Measurements from ENCODE around the gene ERMARD.

Gene ERMARD

DNA sequence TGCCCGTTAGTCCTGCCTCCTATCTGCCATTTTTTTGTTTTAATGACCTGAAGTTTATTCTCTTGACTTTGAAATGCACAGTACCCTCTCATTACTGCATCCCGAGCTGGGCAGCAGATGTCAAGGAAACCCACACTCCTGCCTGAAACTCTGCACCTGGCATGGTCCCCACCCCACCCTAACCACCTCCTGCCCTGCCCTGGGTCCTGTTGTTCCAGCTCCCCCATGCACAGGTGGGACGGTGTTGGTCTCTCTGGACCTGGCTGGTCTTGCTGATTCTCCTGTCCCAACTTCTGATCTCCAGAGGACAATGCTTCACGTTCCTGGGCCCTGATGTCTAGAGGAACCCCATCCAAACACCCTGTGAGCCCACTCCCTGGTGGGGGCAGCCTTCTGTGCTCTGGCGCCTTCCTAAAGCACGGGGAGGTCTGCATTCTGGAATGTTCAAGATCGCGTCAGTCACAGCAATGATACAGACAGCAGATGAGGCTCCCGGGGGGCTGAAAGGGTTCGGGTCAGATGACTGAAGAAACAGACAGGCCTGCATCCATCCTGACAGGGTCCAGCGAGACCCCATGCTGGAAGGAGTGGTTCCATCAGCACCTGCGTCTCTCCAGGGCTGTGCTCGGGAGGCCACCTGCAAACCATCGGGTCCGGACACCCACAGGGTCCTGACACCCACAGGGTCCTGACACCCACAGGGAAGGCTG, 73.6 kb downstream of the ERMARD start:
- no peak for DNase-seq (ENCODE audit: low read depth in 2 of 3, low spot score in 1 of 3)

DNA sequence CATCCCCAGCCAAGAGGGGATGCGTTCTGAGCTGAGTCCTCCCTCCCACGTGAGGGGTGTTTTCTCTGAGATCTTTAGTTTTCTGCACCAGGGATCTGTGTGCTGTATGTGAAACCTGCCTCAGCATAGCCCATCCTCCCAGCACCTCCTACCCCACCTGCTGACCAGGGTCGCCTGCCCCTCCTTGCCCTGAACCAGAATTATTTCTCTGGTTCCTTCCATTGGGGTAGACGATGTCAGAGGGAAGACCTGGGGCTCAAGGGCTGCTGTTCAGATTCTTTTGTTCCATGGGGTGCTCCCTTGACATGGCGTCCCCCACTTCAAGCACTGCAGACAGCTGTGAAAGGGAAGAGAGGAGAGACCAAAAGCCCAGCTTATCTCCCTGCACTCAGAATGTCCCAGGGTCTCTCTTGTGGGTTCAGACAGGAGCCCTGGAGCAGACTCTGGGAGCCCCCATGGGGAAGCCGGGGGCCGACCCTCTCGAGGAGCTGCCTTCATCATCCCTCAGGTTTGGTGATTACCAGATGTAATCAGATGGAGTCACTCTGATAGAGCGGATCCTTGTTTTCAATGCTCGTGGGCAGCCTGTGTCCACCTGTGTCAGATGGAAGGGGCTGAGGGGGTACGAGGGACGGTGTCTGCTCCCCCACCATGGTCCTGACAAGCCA, 74.3 kb downstream of the ERMARD start:
- no peak for DNase-seq (ENCODE audit: low read depth in 2 of 3, low spot score in 1 of 3)

DNA sequence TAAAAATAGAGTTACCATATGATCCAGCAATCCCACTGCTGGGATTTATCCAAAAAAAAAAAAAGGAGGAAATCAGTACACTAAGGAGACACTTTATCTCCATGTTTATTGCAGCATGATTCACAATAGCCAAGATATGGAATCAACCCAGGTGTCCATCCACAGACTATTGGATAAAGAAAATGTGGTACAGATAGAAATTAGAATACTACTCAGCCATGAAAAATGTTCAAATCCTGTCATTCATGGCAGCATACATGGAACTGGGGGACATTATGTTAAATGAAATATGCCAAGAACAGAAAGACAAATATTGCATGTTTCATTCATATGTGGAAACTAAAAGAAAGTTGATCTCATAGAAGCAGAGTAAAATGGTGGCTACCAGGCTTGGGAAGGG, 75.3 kb downstream of the ERMARD start:
- DNase-seq (ENCODE audit: low read depth in 2 of 3, low spot score in 1 of 3): no peak

DNA sequence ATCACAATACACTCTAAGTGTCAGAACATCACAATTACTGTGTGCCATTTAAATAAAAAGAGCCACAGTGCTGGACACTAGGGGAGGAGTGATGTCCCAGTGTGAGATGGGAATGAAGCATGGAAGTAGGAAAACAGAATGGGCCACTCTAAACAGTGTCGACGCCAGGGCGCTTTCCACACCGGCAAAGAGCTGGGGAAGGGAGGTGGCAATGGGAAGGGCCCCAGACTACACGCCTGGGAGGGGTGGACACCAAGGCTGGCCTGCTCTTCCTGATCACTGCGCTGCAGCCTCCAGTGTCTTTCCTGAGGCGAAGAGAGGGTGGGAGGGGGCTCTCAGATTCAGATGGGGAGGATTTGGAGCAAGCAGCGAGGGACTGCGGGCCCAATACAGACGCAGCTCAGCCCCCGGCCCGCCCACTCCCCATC, 75.9 kb downstream of the ERMARD start:
- DNase-seq (ENCODE audit: low read depth in 2 of 3, low spot score in 1 of 3): no peak

DNA sequence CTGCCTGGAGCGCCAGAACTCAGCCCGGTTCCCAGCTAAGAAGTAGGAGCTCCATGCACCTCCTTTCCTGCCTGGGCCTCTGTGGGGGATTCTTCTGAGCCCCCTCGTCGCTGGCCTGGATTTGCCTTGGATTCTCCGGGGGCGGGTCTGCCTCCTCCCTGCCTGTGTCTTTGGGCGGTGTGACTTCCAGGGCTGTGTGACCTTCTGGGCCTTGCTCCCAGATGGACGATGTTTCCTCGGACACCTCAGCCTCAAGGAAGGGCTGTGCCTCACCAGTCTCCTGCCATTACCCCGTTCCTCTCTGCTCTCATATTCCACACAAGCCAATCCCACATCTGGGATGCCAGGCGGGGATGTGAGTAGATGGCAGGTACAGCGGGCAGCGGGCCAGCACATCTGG, 76.8 kb downstream of the ERMARD start:
- DNase-seq (ENCODE audit: low read depth in 2 of 3, low spot score in 1 of 3): no peak

DNA sequence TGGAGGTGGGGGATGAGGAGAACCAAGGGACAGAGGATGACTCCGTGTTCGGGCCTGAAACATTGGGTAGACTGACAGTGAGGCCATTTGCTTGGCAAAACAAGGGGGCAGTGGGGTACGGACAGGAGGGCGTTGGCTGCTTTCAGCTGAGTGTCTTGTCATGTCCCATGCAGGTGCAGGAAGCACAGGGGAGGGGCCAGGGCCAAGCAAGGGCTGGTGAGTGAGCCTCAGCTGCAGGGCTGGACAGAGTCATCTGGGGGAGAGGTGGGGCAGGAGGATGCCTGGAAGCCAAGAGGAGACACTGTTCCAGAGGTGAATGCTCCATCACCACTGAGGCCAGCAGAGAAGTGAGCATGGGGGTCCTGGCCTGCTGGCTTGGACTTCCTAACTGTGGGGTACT, 78.4 kb downstream of the ERMARD start:
- no peak for DNase-seq (ENCODE audit: low read depth in 2 of 3, low spot score in 1 of 3)

DNA sequence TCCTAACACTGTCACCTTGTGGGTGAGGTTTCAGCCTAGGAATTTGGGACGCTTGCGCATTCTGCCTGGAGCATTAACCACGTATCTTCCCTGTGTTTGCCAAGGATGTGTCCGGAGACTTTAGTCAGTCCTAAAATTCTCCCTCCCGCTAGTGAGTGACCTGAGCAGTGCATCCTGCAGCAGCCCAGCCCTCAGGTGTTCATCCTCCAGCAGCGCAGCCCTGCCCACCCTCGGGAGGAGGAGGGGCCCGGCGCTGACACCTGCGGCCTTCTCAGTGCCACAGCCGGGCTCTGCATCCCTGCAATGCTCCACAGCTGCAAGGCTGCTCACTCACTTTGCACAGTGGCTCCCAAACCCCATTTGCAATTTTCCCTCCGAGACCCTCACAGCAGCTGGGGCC, 79.5 kb downstream of the ERMARD start:
- no peak for DNase-seq (ENCODE audit: low read depth in 2 of 3, low spot score in 1 of 3)

Data from stimulated activated CD4-positive, alpha-beta T cell treated with anti-CD3 and anti-CD28 coated beads, Interleukin-12 subunit alpha, Interleukin-12 subunit beta, amount 100 ng/mL, for 48 hours (primary cell).